ENCODE measurements around the gene NUDT1.

Gene NUDT1

DNA sequence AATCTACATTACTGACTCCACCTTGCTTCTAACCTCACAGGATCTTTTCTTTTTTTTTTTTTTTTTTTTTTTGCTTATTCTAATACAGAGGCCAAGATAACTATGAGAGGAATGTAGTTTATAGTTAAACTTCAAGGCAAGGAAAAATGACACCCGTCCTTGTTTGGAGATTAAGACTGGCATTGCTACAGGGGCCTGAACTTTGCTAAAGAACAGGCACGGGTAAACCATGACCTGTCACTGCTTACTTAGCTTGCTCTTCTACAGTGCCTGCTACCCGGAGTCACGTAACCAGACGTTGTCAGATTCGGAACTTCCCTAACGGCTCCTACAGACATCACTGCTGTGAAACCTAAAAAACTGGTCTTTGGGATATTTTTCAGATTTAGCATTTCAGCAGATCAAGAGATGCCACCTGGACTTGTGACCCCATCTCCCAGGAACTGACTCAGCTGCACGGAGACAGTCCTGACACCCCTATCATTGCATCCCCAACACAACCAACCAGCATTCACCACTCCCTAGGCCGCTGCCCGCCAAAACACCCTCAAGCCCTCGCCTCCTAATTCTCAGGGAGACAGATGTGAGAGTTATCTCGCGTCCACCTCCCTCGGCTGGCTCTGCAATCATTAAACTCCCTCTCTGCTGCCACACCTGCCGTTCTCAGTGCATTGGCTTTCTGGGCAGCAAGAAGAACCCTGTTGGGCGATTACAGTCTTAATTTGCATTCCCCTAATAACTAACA, 36.8 kb upstream of the NUDT1 start:
- DNase-seq = peak; percentile 0

DNA sequence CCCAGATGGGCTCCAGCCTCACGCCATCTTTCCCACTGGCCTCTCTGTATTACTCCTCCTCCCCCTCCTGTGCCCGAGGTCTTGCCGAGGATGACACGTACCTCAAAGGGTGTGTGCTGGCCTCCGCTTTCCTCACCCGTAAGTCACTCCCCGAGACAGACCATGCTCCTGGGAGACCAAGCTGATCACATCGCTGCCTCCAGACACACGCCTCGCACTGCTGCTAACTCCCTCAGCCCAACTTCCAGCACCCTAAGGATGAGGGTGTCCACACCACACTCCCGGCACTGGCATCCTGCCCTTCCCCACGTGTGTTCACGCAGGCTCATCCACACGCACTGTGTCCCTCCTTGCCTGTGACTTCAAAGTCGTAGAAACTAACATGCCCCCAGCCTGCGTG, 33.3 kb upstream of the NUDT1 start:
- DNase-seq = no peak

GRCh38 chr7:2209146-2209960, 32.7 kb upstream of the NUDT1 start:
- peak; percentile 53 for DNase-seq

DNA sequence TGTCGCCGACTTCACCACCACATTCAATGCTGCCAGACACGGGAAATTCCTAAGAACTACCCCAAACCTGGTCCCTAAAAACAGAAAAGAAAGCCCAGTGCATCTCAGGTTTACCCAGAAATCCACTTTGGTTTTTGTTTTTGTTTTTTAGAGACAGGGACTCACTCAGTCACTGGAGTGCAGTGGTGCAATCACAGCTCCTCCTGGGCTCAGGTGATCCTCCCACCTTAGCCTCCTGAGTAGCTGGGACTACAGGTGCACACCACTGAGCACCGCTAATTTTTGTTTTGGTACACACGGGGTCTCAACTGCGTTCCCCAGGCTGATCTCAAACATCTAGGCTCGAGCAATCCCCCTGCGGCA, 32.1 kb upstream of the NUDT1 start:
- no peak for DNase-seq

GRCh38 chr7:2210551-2211258, 31.3 kb upstream of the NUDT1 start:
- no peak for DNase-seq

- DNase-seq = no peak
These were observed 30.7 kb upstream of the NUDT1 start for GRCh38 chr7:2211259-2211880.

DNA sequence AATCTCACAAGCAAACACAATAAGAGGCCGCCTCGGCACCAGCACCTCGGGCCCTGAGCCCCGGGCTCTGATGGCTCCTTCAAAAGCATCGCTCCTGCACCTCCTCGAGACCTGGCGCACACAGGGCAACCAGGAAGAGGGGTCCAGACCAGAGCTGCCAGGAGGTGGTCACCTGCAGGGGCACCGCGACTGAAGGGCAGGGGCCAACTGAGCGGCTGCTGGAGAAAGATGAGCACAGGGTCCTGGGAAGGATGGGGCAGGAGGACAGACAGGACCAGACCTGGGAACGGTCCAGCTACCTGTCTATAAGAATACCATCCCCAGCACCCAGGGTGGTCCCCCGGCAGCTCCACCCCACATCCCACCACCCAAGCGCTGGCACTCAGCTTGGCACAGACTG, 30.1 kb upstream of the NUDT1 start:
- DNase-seq = no peak

- no peak for DNase-seq
These were observed 29.1 kb upstream of the NUDT1 start for GRCh38 chr7:2212906-2213305.

DNA sequence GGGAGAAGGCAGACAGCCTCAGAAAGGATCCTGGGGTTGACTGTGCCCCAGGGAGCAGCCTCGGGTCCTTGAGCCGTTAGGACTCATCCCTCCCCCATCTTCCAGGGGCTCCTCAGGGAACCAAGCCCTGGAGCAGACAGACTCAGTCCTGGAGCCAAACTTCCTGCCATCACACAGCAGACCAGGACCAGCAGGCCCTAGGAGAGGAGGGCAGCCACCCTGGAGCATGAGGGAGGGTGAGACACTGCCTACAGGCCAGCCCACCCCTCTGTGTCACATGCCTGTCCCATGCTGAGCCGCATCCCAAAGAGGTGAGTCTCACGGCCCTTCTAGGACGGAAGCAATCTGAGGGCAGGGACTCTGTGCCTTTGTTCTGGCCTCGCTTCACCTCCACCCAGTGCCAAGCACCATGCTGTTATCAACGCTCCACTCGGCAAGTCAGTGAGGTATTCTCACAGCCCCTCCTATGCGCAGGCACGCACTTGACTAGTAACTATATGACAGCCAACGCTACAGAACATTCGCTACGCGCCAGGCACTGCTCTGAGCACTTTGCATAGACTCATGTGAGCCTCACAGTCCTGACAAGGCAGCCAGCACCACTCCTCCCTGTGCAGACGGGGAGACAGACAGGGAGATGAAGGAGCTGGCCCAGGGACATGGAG, 28.3 kb upstream of the NUDT1 start:
- DNase-seq = no peak

DNA sequence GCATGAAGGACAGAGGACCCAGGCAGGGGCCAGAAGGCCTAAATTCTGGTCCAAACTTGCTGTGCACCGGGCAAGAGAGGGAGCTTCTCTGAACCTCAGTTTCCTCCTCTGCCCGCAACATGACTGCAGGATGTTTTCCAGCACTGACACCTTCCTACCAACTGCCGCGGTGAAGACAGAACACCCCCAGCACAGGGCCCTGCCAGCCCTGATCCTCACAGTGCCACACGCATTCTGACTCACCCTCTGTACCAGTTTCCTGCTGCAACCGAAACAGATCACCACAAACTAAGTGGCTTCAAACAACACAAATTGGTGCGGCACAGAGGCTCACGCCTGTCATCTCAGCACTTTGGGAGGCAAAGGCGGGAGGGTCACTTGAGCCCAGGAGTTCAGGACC, 27.4 kb upstream of the NUDT1 start:
- no peak for DNase-seq

GRCh38 chr7:2215851-2216250, 26.2 kb upstream of the NUDT1 start:
- no peak for DNase-seq

DNA sequence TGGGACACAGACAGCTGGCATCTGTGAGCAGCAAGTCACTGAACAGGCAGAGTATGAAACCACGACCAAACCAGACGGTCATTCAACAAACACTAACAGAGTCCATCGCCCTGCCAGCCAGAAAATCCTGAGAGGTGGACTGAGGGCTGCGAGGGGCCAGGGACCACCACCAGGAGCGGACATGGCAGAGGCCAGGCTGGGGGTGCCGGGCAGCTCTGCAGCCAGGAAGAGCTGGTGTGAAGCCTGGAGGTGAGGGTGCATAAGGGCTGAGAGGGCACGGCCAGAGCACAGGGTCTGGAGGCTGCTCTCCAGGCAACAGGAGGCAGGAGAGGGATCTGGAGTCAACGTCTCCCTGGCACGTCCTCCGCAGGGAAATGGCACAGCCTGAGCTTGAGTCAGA, 24.8 kb upstream of the NUDT1 start:
- no peak for DNase-seq

DNA sequence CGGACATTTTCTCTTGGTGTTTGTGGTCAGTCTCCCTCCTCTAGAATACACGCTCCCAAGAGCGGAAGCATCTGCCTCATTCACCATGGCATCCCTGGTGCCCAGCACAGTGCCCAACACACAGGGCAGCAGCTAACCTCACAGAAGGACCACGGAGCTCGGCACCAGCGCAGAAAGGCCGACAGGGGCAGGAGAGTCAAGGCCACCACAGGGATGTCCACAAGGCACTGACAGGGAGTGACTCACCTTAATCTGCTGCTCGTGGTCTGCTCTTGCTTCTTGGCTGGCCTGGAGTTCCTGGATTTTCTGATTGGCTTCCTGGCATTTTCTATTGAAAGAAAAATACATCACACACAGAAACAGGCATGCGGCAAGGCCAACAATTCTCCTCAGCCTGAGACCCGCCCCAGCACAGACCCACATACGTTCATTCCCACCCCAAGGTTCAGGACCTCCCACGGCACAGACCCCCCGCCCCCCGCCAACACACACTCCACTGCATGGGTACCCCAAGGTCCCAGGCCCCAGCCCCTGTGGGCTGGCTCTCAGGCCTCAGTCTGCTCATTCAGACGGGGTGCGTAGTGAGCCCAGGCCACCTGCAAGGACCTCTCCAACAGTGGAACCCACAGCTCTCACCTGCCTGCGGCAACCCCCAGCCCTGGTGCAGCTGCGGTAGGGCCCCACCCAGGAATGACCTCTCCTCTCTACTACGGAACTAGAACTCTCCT, 24.1 kb upstream of the NUDT1 start:
- DNase-seq = no peak

- no peak for DNase-seq
These were observed 23.6 kb upstream of the NUDT1 start for GRCh38 chr7:2218444-2218785.

DNA sequence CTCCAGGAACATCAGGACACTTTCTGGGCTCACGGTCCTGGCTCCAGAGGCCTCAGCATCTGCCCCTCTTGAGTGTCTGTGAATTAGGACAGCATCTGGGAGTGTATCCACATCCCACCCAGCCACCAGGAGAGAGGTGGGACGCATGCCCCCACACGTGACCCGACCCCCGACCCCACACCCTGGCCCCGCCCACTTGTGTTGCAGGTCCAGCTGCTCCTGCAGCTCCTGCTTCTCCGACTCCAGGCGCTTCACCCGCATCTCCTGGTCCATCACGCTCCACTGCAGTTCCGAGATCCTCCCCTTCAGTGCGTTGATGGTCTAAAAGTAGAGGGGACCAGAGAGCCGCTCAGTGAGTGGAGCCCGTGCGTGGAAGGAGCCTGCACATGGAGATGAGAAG, 22.9 kb upstream of the NUDT1 start:
- no peak for DNase-seq

- DNase-seq = no peak
These were observed 22.4 kb upstream of the NUDT1 start for GRCh38 chr7:2219606-2220005.

- DNase-seq = no peak
These were observed 22.0 kb upstream of the NUDT1 start for GRCh38 chr7:2220030-2220429.

DNA sequence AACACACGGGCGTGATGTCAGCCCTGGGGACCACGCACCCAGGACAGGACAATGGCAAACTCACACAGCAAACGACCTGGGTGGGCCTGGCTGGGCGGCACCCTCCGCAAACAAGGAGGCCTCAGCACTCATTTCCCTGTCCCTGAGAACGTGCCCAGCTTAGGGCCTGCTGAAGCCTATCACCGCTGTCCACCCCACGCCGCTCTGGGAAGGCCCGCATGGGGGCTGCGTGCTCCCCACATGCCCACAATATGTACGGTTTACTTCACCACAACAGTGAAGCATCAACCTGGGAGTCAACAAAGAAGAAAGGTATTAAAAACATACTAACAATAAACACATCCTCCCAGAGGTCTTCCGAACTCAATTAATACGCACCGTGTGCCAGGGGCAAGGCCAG, 21.5 kb upstream of the NUDT1 start:
- DNase-seq = no peak

- no peak for DNase-seq
These were observed 21.1 kb upstream of the NUDT1 start for GRCh38 chr7:2220954-2221353.

DNA sequence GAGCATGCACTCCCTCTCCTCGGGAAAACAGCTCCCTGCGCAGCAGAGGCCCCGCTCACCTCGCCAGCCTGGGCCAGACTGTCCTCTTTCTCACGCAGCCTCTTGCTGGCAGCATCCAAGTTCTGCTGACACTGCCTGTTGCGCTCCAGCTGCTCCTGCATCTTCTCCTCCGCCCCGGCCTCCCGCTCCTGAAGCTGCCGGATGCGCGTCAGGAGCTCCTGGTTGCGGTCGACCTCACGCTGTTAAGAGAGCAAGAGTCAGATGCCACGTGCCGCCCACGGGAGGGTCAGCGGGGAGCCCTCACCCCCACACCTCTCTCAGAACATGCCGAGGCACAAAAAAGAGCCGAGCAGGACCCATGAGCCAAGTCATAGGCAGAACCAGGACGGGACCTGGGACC, 19.5 kb upstream of the NUDT1 start:
- DNase-seq = no peak

DNA sequence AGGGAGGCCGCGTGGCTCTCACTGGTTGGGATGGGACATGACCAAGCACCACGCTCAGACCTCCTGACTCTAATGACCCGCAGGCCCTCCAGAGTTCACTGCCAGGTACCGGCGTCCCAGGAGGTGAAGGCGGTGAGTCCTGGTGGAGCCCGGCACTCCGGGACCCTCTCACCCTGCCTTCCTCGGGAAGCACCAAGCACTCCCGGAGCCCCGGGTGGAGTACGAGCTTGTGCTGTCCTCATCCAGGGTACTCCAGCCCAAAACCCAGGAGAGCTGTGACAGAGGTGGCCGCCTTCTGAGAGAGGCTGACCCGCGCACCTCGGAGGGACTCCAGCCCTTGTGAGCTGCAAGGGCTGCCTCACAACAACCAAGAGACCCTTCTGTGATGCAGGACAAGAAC, 18.7 kb upstream of the NUDT1 start:
- no peak for DNase-seq

DNA sequence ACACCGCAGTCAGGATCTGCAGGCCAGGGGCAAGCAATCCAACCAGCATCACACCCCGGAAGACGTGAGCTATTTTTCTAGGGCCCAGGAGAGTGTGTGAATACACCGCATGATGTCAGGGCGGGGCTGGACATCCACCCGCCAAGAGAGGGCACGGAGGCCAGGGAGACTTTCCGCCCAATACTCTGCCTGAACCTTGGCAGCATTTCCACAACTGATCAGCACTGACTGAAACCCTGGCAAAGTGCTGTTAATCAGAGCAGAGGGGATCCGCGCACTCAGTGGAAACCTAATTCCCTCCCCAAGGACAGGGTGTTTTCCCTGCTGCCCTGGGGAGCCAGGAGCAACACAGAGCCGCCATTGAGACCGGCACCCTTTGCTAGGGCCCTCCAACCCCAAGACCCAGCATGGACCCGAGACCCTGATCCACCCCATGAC, 17.5 kb upstream of the NUDT1 start:
- DNase-seq = no peak
